RWPE1 (cell line): ENCODE results near the gene OVCA2.

Experiments
- CTCF ChIA-PET: fragments of 350-600 bp; sonication (Branson Sonifier 250); formaldehyde crosslinking; extraction: SDS; loops from one replicate; lab custom pipeline; 2021; lab: Yijun Ruan, JAX
- POLR2A ChIA-PET: fragments of 400-600 bp; formaldehyde crosslinking; extraction: SDS; loops from one replicate; lab custom pipeline; 2020; ENCODE audit warnings: antibody characterized with exemption; ENCODE audit not compliant: low non-redundant PET; lab: Yijun Ruan, JAX
- DNase-seq: peaks from one replicate; pipeline ENCODE4 v3.0.0; 2012; ENCODE audit warnings: low spot score
- H3K27ac ChIP-seq: fragments of 450-650 bp; 2 replicates; pipeline ENCODE4 v1.5.1; 2017
- CTCF ChIP-seq: fragments of 450-650 bp; conservative IDR thresholded peaks from 2 replicates; pipeline ENCODE4 v1.5.1; 2017; ENCODE audit warnings: low read depth, mild to moderate bottlenecking

OVCA2 gene

GRCh38 chr17:2013994-2014317, 27.9 kb upstream of the OVCA2 start:
- TF ChIP-seq CTCF: no peak
- POLR2A ChIA-PET: no interaction called here
- CTCF ChIA-PET: no interaction called here
- DNase-seq: no peak
- H3K27ac ChIP-seq: peak overlapping the region; percentile 32

GRCh38 chr17:2015314-2015713, 26.5 kb upstream of the OVCA2 start:
- no peak for TF ChIP-seq CTCF
- POLR2A ChIA-PET: no interaction called here
- CTCF ChIA-PET: no interaction called here

GRCh38 chr17:2016494-2016893, 25.3 kb upstream of the OVCA2 start:
- no peak for TF ChIP-seq CTCF
- CTCF ChIA-PET: interaction anchor here (1.1 kb wide), 1 partner anchor 9 kb away, joined by 3 read pairs; the partner anchor contains the start of gene RTN4RL1
- POLR2A ChIA-PET: interaction anchor here (0.6 kb wide), 2 partner anchors 96 to 177 kb away, joined by 4 to 5 read pairs; no protein-coding TSS in a partner anchor
- H3K27ac ChIP-seq: peak overlapping the region; percentile 36
- DNase-seq: no peak

More at GRCh38 chr17:2015314-2015713, 26.5 kb upstream of the OVCA2 start:
- no peak overlapping the region for H3K27ac ChIP-seq
- DNase-seq: no peak

GRCh38 chr17:2017274-2017941, 24.4 kb upstream of the OVCA2 start:
- POLR2A ChIA-PET: interaction anchor here (0.6 kb wide), 1 partner anchor 95 kb away, joined by 4 read pairs; no protein-coding TSS in a partner anchor
- no peak for TF ChIP-seq CTCF
- peak overlapping the region; percentile 36; the same call in 1 of the 2 replicates for H3K27ac ChIP-seq
- CTCF ChIA-PET: no interaction called here
- no peak for DNase-seq

- ChIA-PET CTCF (interaction anchor here (0.6 to 1.5 kb wide), 2 partner anchors 110 to 406 kb away, joined by 4 read pairs; no protein-coding TSS in a partner anchor), POLR2A (no interaction called here)
- no peak for TF ChIP-seq CTCF
- H3K27ac ChIP-seq: no peak overlapping the region
- DNase-seq: no peak
These were observed 22.9 kb upstream of the OVCA2 start for GRCh38 chr17:2018716-2019510.

- ChIA-PET CTCF (interaction anchor here (1.5 kb wide), 1 partner anchor 111 kb away, joined by 4 read pairs; no protein-coding TSS in a partner anchor), POLR2A (no interaction called here)
- H3K27ac ChIP-seq: no peak overlapping the region
- no peak for DNase-seq
- no peak for TF ChIP-seq CTCF
These were observed 22.1 kb upstream of the OVCA2 start for GRCh38 chr17:2019723-2020122.
